H54 (cell line): Measurements from ENCODE around the gene ATXN1.
A peak's percentile ranks its signal among the peaks of the same experiment; 100 is the strongest.

ENCODE experiments used
- DNase-seq: peaks from one replicate; pipeline ENCODE4 v3.0.0; 2011; ENCODE audit warnings: low spot score, mixed read lengths; ENCODE audit not compliant: insufficient read length
- FAIRE-seq: peaks from 3 replicates; lab custom pipeline; 2011; peaks lifted over from hg19 to GRCh38; lab: Jason Lieb, UNC
- POLR2A ChIP-seq: IDR thresholded peaks from 2 replicates; pipeline ENCODE4 v1.6.1; 2011; ENCODE audit warnings: low read depth, mild to moderate bottlenecking, low read length

Gene ATXN1

GRCh38 chr6:16539086-16539931 is 222.0 kb downstream of the ATXN1 start:
- FAIRE-seq (no peak), DNase-seq (no peak)
- TF ChIP-seq POLR2A, result no peak

GRCh38 chr6:16535564-16535963 is 225.7 kb downstream of the ATXN1 start:
- FAIRE-seq (no peak), DNase-seq (no peak)
- TF ChIP-seq POLR2A, result no peak

- TF ChIP-seq POLR2A, result no peak
- FAIRE-seq, result peak; percentile 27
- no peak for DNase-seq
These were observed 227.5 kb downstream of the ATXN1 start for GRCh38 chr6:16533721-16534136.

- DNase-seq, result no peak
- no peak for TF ChIP-seq POLR2A
- no peak for FAIRE-seq
These were observed 228.1 kb downstream of the ATXN1 start for GRCh38 chr6:16533210-16533609.

- FAIRE-seq, result no peak
- no peak for TF ChIP-seq POLR2A
- DNase-seq, result no peak
These were observed 233.6 kb downstream of the ATXN1 start for GRCh38 chr6:16527691-16528090.

- DNase-seq, result no peak
- TF ChIP-seq POLR2A, result no peak
- FAIRE-seq, result no peak
These were observed 236.9 kb downstream of the ATXN1 start for GRCh38 chr6:16524380-16524707.

GRCh38 chr6:16523606-16524379 is 237.5 kb downstream of the ATXN1 start:
- no peak for TF ChIP-seq POLR2A
- FAIRE-seq (no peak), DNase-seq (peak; percentile 11)

- FAIRE-seq (no peak), DNase-seq (no peak)
- no peak for TF ChIP-seq POLR2A
These were observed 238.3 kb downstream of the ATXN1 start for GRCh38 chr6:16522937-16523336.

GRCh38 chr6:16521528-16521927 is 239.7 kb downstream of the ATXN1 start:
- FAIRE-seq (no peak), DNase-seq (no peak)
- no peak for TF ChIP-seq POLR2A

- DNase-seq (no peak), FAIRE-seq (no peak)
- TF ChIP-seq POLR2A, result no peak
These were observed 241.7 kb downstream of the ATXN1 start for GRCh38 chr6:16519265-16520242.

GRCh38 chr6:16518265-16518664 is 243.0 kb downstream of the ATXN1 start:
- FAIRE-seq (no peak), DNase-seq (no peak)
- TF ChIP-seq POLR2A, result no peak

- DNase-seq (peak; percentile 35), FAIRE-seq (peak; percentile 55)
- no peak for TF ChIP-seq POLR2A
These were observed 247.0 kb downstream of the ATXN1 start for GRCh38 chr6:16514249-16514648.

- no peak for FAIRE-seq
- no peak for TF ChIP-seq POLR2A
- no peak for DNase-seq
These were observed 248.5 kb downstream of the ATXN1 start for GRCh38 chr6:16512544-16513290.
